Vagina (tissue), 2 donors: ENCODE results near the gene TACR3. TPM values are rescaled to one million over a fixed set of nuclear protein-coding genes. Genes with fewer than 3 reads are reported as not detected.

Source experiments
- DNase-seq, 2 donors: peaks; one replicate each; pipeline ENCODE4 v3.0.0-alpha.2; 2017; ENCODE audit errors: extremely low spot score in 2 of 2
- H3K27ac ChIP-seq: fragments of 200-600 bp; sonication (generic); one replicate; pipeline ENCODE4 v1.5.1; 2019
- H3K27me3 ChIP-seq: fragments of 200-600 bp; sonication (generic); one replicate; pipeline ENCODE4 v1.5.1; 2019
- H3K36me3 ChIP-seq, 2 donors: fragments of 200-600 bp; sonication (generic); one replicate each; pipeline ENCODE4 v1.5.1; 2017 to 2019
- H3K4me1 ChIP-seq: fragments of 200-600 bp; sonication (generic); one replicate; pipeline ENCODE4 v1.5.1; 2019
- H3K4me3 ChIP-seq, 2 donors: fragments of 200-600 bp; sonication (generic); 1 replicate in 1 of 2; 2 replicates in 1 of 2; pipeline ENCODE4 v1.5.1; 2016 to 2019
- H3K9me3 ChIP-seq: fragments of 200-600 bp; sonication (generic); one replicate; pipeline ENCODE4 v1.5.1; 2019
- POLR2A ChIP-seq, 2 donors: fragments of 450-650 bp; IDR thresholded peaks; one replicate each; pipeline ENCODE4 v1.6.1; 2017; ENCODE audit warnings: antibody characterized with exemption in 2 of 2, mild to moderate bottlenecking in 2 of 2, moderate library complexity in 2 of 2
- POLR2AphosphoS5 ChIP-seq, 2 donors: sonication (generic); formaldehyde crosslinking; IDR thresholded peaks; one replicate each; pipeline ENCODE4 v1.9.0; 2017; ENCODE audit warnings: antibody characterized with exemption in 2 of 2, mild to moderate bottlenecking in 2 of 2, low read depth in 1 of 2; ENCODE audit not compliant: insufficient read depth in 1 of 2
- intact Hi-C: fragments of 100-400 bp; cut with DNase I; formaldehyde crosslinking; loops from one replicate; pipeline ENCODE4 v1.15.1; 2023
- total RNA-seq: library from RNA; depleted of rRNA; stranded (reverse); fragments of >200 nt; gene quantifications from one replicate; pipeline ENCODE4 v1.2.3, GENCODE V29; 2016
- TF ChIP-seq, protein P1 (sequence below), 3 experiments: fragments of 450-650 bp in 2 of 3; fragments of 200-600 bp in 1 of 3; sonication (generic) in 1 of 3; IDR thresholded peaks; one replicate each; pipeline ENCODE4 v1.5.1; 2017 to 2019; ENCODE audit warnings: antibody characterized with exemption in 3 of 3, mild to moderate bottlenecking in 2 of 3, moderate library complexity in 2 of 3

TACR3 gene
- total RNA-seq, 1 donor from 2014 or later, result not detected

DNA sequence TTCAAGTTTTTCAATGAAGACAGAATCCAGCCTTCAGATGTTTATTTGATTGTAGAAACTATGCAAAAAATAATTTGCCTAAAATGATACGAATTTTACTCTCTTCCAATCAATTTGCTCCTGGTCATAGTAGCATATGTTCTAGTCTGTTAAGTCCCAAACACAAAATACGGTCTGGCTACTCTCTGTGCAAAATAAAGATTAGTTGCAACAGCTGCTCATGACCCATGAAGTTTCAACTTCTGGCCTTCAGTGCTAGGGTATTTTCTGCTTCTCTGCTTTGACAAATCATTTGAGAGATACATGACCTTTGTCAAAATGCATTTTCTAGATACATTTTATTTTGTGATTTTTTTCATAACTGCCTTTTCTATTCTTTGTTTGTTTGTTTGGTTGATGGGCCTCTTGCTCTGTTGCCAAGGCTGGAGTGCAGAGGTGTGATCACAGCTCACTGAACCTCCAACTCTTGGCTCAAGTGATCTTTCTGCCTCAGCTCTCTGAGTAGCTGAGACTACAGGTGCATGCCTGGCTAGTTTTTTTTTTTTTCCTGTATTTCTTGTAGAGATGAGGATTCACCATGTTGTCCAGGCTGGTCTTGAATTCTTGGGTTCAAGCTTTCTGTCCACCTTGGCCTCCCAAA lies 55.2 kb downstream of the TACR3 start:
- TF ChIP-seq, protein P1, sequence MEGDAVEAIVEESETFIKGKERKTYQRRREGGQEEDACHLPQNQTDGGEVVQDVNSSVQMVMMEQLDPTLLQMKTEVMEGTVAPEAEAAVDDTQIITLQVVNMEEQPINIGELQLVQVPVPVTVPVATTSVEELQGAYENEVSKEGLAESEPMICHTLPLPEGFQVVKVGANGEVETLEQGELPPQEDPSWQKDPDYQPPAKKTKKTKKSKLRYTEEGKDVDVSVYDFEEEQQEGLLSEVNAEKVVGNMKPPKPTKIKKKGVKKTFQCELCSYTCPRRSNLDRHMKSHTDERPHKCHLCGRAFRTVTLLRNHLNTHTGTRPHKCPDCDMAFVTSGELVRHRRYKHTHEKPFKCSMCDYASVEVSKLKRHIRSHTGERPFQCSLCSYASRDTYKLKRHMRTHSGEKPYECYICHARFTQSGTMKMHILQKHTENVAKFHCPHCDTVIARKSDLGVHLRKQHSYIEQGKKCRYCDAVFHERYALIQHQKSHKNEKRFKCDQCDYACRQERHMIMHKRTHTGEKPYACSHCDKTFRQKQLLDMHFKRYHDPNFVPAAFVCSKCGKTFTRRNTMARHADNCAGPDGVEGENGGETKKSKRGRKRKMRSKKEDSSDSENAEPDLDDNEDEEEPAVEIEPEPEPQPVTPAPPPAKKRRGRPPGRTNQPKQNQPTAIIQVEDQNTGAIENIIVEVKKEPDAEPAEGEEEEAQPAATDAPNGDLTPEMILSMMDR (IDR thresholded peaks at IDR 0.05), result no peak
- no peak for TF ChIP-seq POLR2AphosphoS5 (IDR thresholded peaks at IDR 0.05; ENCODE audit: insufficient read depth in 1 of 2, low read depth in 1 of 2)
- no peak for TF ChIP-seq POLR2A (IDR thresholded peaks at IDR 0.05)
- Histone ChIP-seq H3K4me1 (no peaks in the 10 kb centered on the region), H3K27me3 (no peaks in the 10 kb centered on the region), H3K36me3 (no peaks in the 10 kb centered on the region), H3K27ac (no peak overlapping the region), H3K4me3 (no peak overlapping the region), H3K9me3 (no peaks in the 10 kb centered on the region)
- no peak for DNase-seq
- intact Hi-C loops, result no loop called here

- no peaks in the 10 kb centered on the region for H3K9me3 ChIP-seq
- no peak overlapping the region for H3K27ac ChIP-seq
- H3K36me3 ChIP-seq, result no peaks in the 10 kb centered on the region
- H3K4me1 ChIP-seq, result no peaks in the 10 kb centered on the region
- DNase-seq, result no peak
- H3K4me3 ChIP-seq, result no peak overlapping the region
- intact Hi-C loops, result no loop called here
- no peaks in the 10 kb centered on the region for H3K27me3 ChIP-seq
- TF ChIP-seq, protein P1 (IDR thresholded peaks at IDR 0.05), result no peak
- TF ChIP-seq POLR2A (IDR thresholded peaks at IDR 0.05) (no peak), POLR2AphosphoS5 (IDR thresholded peaks at IDR 0.05; ENCODE audit: insufficient read depth in 1 of 2, low read depth in 1 of 2) (no peak)
Measured at GRCh38 chr4:103648541-103648940, 71.2 kb downstream of the TACR3 start.

DNA sequence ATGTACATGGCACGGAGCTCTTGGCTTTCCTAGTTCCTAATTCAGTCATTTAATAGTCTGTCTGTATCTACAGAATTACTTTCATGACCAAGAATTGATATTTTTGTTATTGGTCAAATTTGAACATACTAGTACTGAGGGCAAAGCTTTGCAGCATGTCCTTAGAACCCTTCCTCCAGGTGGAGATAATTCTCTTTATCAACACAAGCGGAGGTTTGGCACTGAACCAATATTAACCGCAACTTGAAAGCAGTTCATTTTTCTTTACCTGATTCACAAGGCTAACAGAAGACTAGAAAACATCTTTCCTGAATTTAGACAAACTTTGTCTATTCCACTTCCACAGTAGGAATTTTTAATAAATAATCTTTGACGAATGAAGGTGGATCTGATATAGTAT lies 73.8 kb downstream of the TACR3 start:
- no peaks in the 10 kb centered on the region for H3K9me3 ChIP-seq
- DNase-seq, result no peak
- TF ChIP-seq, protein P1 (IDR thresholded peaks at IDR 0.05), result no peak
- H3K27me3 ChIP-seq, result no peaks in the 10 kb centered on the region
- no peaks in the 10 kb centered on the region for H3K4me1 ChIP-seq
- H3K36me3 ChIP-seq, result no peaks in the 10 kb centered on the region
- intact Hi-C loops, result no loop called here
- no peak overlapping the region for H3K27ac ChIP-seq
- H3K4me3 ChIP-seq, result no peak overlapping the region

DNA sequence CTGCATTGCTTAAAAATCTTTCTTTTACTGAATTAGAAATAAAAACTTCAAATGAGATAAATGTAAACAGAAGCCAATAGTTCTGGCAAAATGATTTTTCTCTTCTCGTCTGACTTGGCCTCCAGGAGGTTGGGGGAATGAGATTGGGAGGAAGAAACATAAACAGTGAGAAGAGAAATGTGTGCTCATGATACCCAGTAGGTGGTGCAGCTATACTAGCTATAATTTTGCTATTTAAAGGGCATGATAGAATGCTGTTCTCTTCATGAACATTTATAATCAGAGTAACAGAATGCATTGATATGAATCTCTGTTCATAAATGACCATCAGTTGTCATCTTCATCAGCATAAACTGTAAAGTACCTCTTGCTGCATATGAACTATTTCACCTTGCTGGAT lies 85.5 kb downstream of the TACR3 start:
- no peaks in the 10 kb centered on the region for H3K4me1 ChIP-seq
- no peaks in the 10 kb centered on the region for H3K27me3 ChIP-seq
- H3K9me3 ChIP-seq, result no peaks in the 10 kb centered on the region
- TF ChIP-seq, protein P1 (IDR thresholded peaks at IDR 0.05), result no peak
- TF ChIP-seq POLR2AphosphoS5 (IDR thresholded peaks at IDR 0.05; ENCODE audit: insufficient read depth in 1 of 2, low read depth in 1 of 2), result no peak
- no peak for TF ChIP-seq POLR2A (IDR thresholded peaks at IDR 0.05)
- H3K4me3 ChIP-seq, result no peak overlapping the region
- H3K27ac ChIP-seq, result no peak overlapping the region
- no peaks in the 10 kb centered on the region for H3K36me3 ChIP-seq
- DNase-seq, result no peak
- intact Hi-C loops, result no loop called here

GRCh38 chr4:103626296-103626695 lies 93.5 kb downstream of the TACR3 start:
- TF ChIP-seq, protein P1 (IDR thresholded peaks at IDR 0.05), result no peak
- TF ChIP-seq POLR2A (IDR thresholded peaks at IDR 0.05), result no peak
- no peak for TF ChIP-seq POLR2AphosphoS5 (IDR thresholded peaks at IDR 0.05; ENCODE audit: insufficient read depth in 1 of 2, low read depth in 1 of 2)
- no peaks in the 10 kb centered on the region for H3K36me3 ChIP-seq
- DNase-seq, result no peak
- H3K27me3 ChIP-seq, result no peaks in the 10 kb centered on the region
- no peaks in the 10 kb centered on the region for H3K4me1 ChIP-seq
- H3K27ac ChIP-seq, result no peak overlapping the region
- no peak overlapping the region for H3K4me3 ChIP-seq
- no peaks in the 10 kb centered on the region for H3K9me3 ChIP-seq
- intact Hi-C loops, result no loop called here
